SJCRH30 (cell line): ENCODE results near the gene RUNX1. TPM values are rescaled to one million over a fixed set of nuclear protein-coding genes. Genes with fewer than 3 reads are reported as not detected.

Source experiments
- DNase-seq, 2 experiments: peaks; one replicate each; pipeline ENCODE4 v3.0.0-alpha.2; 2015 to 2020
- H3K27ac ChIP-seq: fragments of 250-450 bp; sonication (Bioruptor Pico); 2 replicates; pipeline ENCODE4 v1.5.1; 2020; ENCODE audit warnings: mild to moderate bottlenecking, moderate library complexity
- H3K27me3 ChIP-seq: fragments of 250-450 bp; sonication (Bioruptor Pico); 2 replicates; pipeline ENCODE4 v1.5.1; 2020; ENCODE audit warnings: mild to moderate bottlenecking, moderate library complexity
- H3K36me3 ChIP-seq: fragments of 250-450 bp; sonication (Bioruptor Pico); 2 replicates; pipeline ENCODE4 v1.5.1; 2020; ENCODE audit warnings: mild to moderate bottlenecking, moderate library complexity
- H3K4me1 ChIP-seq: fragments of 250-450 bp; sonication (Bioruptor Pico); 2 replicates; pipeline ENCODE4 v1.5.1; 2020; ENCODE audit warnings: mild to moderate bottlenecking, moderate library complexity
- H3K4me3 ChIP-seq: fragments of 250-450 bp; sonication (Bioruptor Pico); 2 replicates; pipeline ENCODE4 v1.5.1; 2020; ENCODE audit warnings: mild to moderate bottlenecking, moderate library complexity
- H3K9me3 ChIP-seq: fragments of 250-450 bp; sonication (Bioruptor Pico); replicated peaks from 2 replicates; pipeline ENCODE4 v1.5.1; 2020; ENCODE audit warnings: mild to moderate bottlenecking, moderate library complexity
- total RNA-seq: library from RNA; depleted of rRNA; stranded (reverse); fragments of >200 nt; shearing (Covaris generic); gene quantifications from 2 replicates; pipeline ENCODE4 v1.2.3, GENCODE V29; 2014

RUNX1 gene
- total RNA-seq, 1 experiment from 2014 or later = 23.7 TPM

- DNase-seq = no peak
- no peaks in the 10 kb centered on the region; the same call in 1 of the 2 replicates for H3K4me1 ChIP-seq
Observed at GRCh38 chr21:35023396-35024070, 25.6 kb downstream of the RUNX1 start.

GRCh38 chr21:35021546-35021945, 27.6 kb downstream of the RUNX1 start:
- no peak for DNase-seq
- no peaks in the 10 kb centered on the region for H3K27me3 ChIP-seq
- H3K4me1 ChIP-seq = no peaks in the 10 kb centered on the region; the same call in 1 of the 2 replicates
- no peak overlapping the region for H3K27ac ChIP-seq
- no peaks in the 10 kb centered on the region for H3K9me3 ChIP-seq
- peaks cover 24% of the 10 kb centered on the region for H3K36me3 ChIP-seq
- H3K4me3 ChIP-seq = no peak overlapping the region

More at GRCh38 chr21:35023396-35024070, 25.6 kb downstream of the RUNX1 start:
- Histone ChIP-seq H3K27ac (no peak overlapping the region), H3K9me3 (no peaks in the 10 kb centered on the region), H3K27me3 (no peaks in the 10 kb centered on the region), H3K36me3 (peaks cover 31% of the 10 kb centered on the region), H3K4me3 (no peak overlapping the region)

GRCh38 chr21:35020902-35021301, 28.2 kb downstream of the RUNX1 start:
- Histone ChIP-seq H3K4me3 (no peak overlapping the region), H3K9me3 (no peaks in the 10 kb centered on the region), H3K4me1 (no peaks in the 10 kb centered on the region), H3K27me3 (no peaks in the 10 kb centered on the region), H3K27ac (no peak overlapping the region), H3K36me3 (peaks cover 24% of the 10 kb centered on the region)
- no peak for DNase-seq

GRCh38 chr21:35020436-35020835, 28.7 kb downstream of the RUNX1 start:
- no peak for DNase-seq
- Histone ChIP-seq H3K27ac (no peak overlapping the region), H3K36me3 (peaks cover 22% of the 10 kb centered on the region), H3K27me3 (no peaks in the 10 kb centered on the region), H3K4me3 (no peak overlapping the region), H3K4me1 (no peaks in the 10 kb centered on the region), H3K9me3 (no peaks in the 10 kb centered on the region)

GRCh38 chr21:35019631-35020032, 29.5 kb downstream of the RUNX1 start:
- Histone ChIP-seq H3K4me3 (no peak overlapping the region), H3K9me3 (no peaks in the 10 kb centered on the region), H3K4me1 (no peaks in the 10 kb centered on the region), H3K27ac (no peak overlapping the region), H3K27me3 (no peaks in the 10 kb centered on the region), H3K36me3 (peaks cover 22% of the 10 kb centered on the region)
- DNase-seq = no peak

GRCh38 chr21:35017256-35017655, 31.8 kb downstream of the RUNX1 start:
- no peak overlapping the region for H3K4me3 ChIP-seq
- no peaks in the 10 kb centered on the region for H3K27me3 ChIP-seq
- DNase-seq = no peak
- H3K4me1 ChIP-seq = peaks cover 5% of the 10 kb centered on the region
- H3K9me3 ChIP-seq = no peaks in the 10 kb centered on the region
- no peak overlapping the region for H3K27ac ChIP-seq
- H3K36me3 ChIP-seq = peaks cover 22% of the 10 kb centered on the region

GRCh38 chr21:35016517-35017188, 32.4 kb downstream of the RUNX1 start:
- Histone ChIP-seq H3K36me3 (peaks cover 16% of the 10 kb centered on the region), H3K27ac (no peak overlapping the region), H3K27me3 (no peaks in the 10 kb centered on the region), H3K4me1 (peaks cover 9% of the 10 kb centered on the region), H3K9me3 (no peaks in the 10 kb centered on the region), H3K4me3 (no peak overlapping the region)
- no peak for DNase-seq

GRCh38 chr21:35016071-35016470, 33.0 kb downstream of the RUNX1 start:
- H3K4me3 ChIP-seq = no peak overlapping the region
- no peaks in the 10 kb centered on the region for H3K9me3 ChIP-seq
- H3K36me3 ChIP-seq = peaks cover 10% of the 10 kb centered on the region
- peaks cover 15% of the 10 kb centered on the region for H3K4me1 ChIP-seq
- H3K27me3 ChIP-seq = no peaks in the 10 kb centered on the region
- no peak overlapping the region for H3K27ac ChIP-seq
- no peak for DNase-seq

GRCh38 chr21:35015435-35016024, 33.6 kb downstream of the RUNX1 start:
- no peaks in the 10 kb centered on the region for H3K27me3 ChIP-seq
- H3K36me3 ChIP-seq = peaks cover 6% of the 10 kb centered on the region
- H3K9me3 ChIP-seq = no peaks in the 10 kb centered on the region
- H3K4me3 ChIP-seq = no peak overlapping the region
- no peak overlapping the region for H3K27ac ChIP-seq
- no peak for DNase-seq
- peaks cover 20% of the 10 kb centered on the region for H3K4me1 ChIP-seq

GRCh38 chr21:35014302-35015041, 34.6 kb downstream of the RUNX1 start:
- no peaks in the 10 kb centered on the region for H3K27me3 ChIP-seq
- peak in 1 of 2 experiments; percentile 20 for DNase-seq
- H3K4me3 ChIP-seq = no peak overlapping the region
- H3K27ac ChIP-seq = no peak overlapping the region
- peaks cover 24% of the 10 kb centered on the region for H3K4me1 ChIP-seq
- peaks cover 6% of the 10 kb centered on the region for H3K36me3 ChIP-seq
- no peaks in the 10 kb centered on the region for H3K9me3 ChIP-seq

- H3K9me3 ChIP-seq = no peaks in the 10 kb centered on the region
- peak overlapping the region; percentile 10; the same call in 1 of the 2 replicates for H3K4me3 ChIP-seq
- peaks cover 4% of the 10 kb centered on the region; the same call in 1 of the 2 replicates for H3K36me3 ChIP-seq
- peak overlapping the region; percentile 69 for H3K27ac ChIP-seq
- peaks cover 24% of the 10 kb centered on the region for H3K4me1 ChIP-seq
- DNase-seq = peak; percentile 57 to 92
- no peaks in the 10 kb centered on the region for H3K27me3 ChIP-seq
Observed at GRCh38 chr21:35011681-35012080, 37.4 kb downstream of the RUNX1 start.

GRCh38 chr21:35010447-35010846, 38.7 kb downstream of the RUNX1 start:
- no peaks in the 10 kb centered on the region for H3K27me3 ChIP-seq
- H3K36me3 ChIP-seq = peaks cover 4% of the 10 kb centered on the region; the same call in 1 of the 2 replicates
- peaks cover 24% of the 10 kb centered on the region for H3K4me1 ChIP-seq
- H3K4me3 ChIP-seq = no peak overlapping the region
- H3K9me3 ChIP-seq = no peaks in the 10 kb centered on the region
- no peak for DNase-seq
- no peak overlapping the region for H3K27ac ChIP-seq

- H3K4me3 ChIP-seq = no peak overlapping the region
Observed at GRCh38 chr21:35007348-35007747, 41.8 kb downstream of the RUNX1 start.

GRCh38 chr21:35006771-35007170, 42.3 kb downstream of the RUNX1 start:
- H3K4me1 ChIP-seq = peaks cover 30% of the 10 kb centered on the region
- no peak overlapping the region for H3K4me3 ChIP-seq
- H3K27ac ChIP-seq = no peak overlapping the region
- DNase-seq = no peak
- no peaks in the 10 kb centered on the region for H3K9me3 ChIP-seq
- peaks cover 2% of the 10 kb centered on the region; the same call in 1 of the 2 replicates for H3K36me3 ChIP-seq
- no peaks in the 10 kb centered on the region for H3K27me3 ChIP-seq

More at GRCh38 chr21:35007348-35007747, 41.8 kb downstream of the RUNX1 start:
- Histone ChIP-seq H3K9me3 (no peaks in the 10 kb centered on the region), H3K4me1 (peaks cover 35% of the 10 kb centered on the region), H3K27ac (no peak overlapping the region), H3K27me3 (no peaks in the 10 kb centered on the region), H3K36me3 (peaks cover 2% of the 10 kb centered on the region; the same call in 1 of the 2 replicates)
- DNase-seq = no peak
